ENCODE results near the gene SCAF8.

GRCh38 chr6:154821638-154822037 is 88.4 kb downstream of the SCAF8 start:
- no peak for TF ChIP-seq ZNF776 (tag by site-specific recombination; IDR thresholded peaks at IDR 0.05; ENCODE audit: borderline replicate concordance)
- TF ChIP-seq ZNF138 (tag by site-specific recombination; IDR thresholded peaks at IDR 0.05; ENCODE audit: borderline replicate concordance) = no peak

Data from HEK293 (cell line).